Measurements from ENCODE around the gene ATP6AP1. TPM values are rescaled to one million over a fixed set of nuclear protein-coding genes. Genes with fewer than 3 reads are reported as not detected.

Gene ATP6AP1
- total and polyA plus RNA-seq, 10 of the 15 experiments (the other 5 are each of a cell fraction or from before 2014, with no cell fraction given): 4.5 to 56.4 (median 32.0) TPM

GRCh38 chrX:154443479-154443910 is 15.0 kb downstream of the ATP6AP1 start:
- FAIRE-seq (no peak), DNase-seq (ENCODE audit: low read depth, low spot score) (no peak), ATAC-seq (peak; percentile 8; the same call in 1 of the 3 replicates)
- H3K79me2 ChIP-seq (ENCODE audit: control insufficient read depth, insufficient read depth, low read length): peaks cover 13% of the 10 kb centered on the region
- RAD21 ChIA-PET (ENCODE audit: unreplicated experiment): interaction anchor here (1.3 kb wide), 1 partner anchor 33 kb away, joined by 3 read pairs; no protein-coding TSS in a partner anchor
- H3K4me1 ChIP-seq (ENCODE audit: control insufficient read depth, insufficient read depth, low read length): 0 out of 2 replicates have a peak, but pooled peaks cover 3% of the 10 kb centered on the region
- no peaks in the 10 kb centered on the region for H4K20me1 ChIP-seq (ENCODE audit: control insufficient read depth, insufficient read depth)
- POLR2A ChIA-PET: interaction anchor here (0.9 to 1.1 kb wide), 2 partner anchors 42 to 44 kb away, joined by 3 read pairs; no protein-coding TSS in a partner anchor
- H3K4me2 ChIP-seq (ENCODE audit: control insufficient read depth, insufficient read depth): peak overlapping the region; percentile 82
- CTCF ChIA-PET: interaction anchor here (0.8 kb wide), 1 partner anchor 16 kb away, joined by 3 read pairs; no protein-coding TSS in a partner anchor
- H3K4me3 ChIP-seq: peak overlapping the region; percentile 50; the same call in 1 of the 2 replicates
- intact Hi-C loops (cut with micrococcal nuclease; ENCODE audit: unreplicated experiment) (no loop called here), in situ Hi-C loops (cut with MboI) (no loop called here)
- SMC1A ChIA-PET (ENCODE audit: uncharacterized antibody, unreplicated experiment): no interaction called here
- no TSS peak for BruUV-seq (replicated peaks)
- no peak overlapping the region for H3K27ac ChIP-seq (ENCODE audit: control insufficient read depth, insufficient read depth)
- WGBS (ENCODE audit: insufficient coverage, insufficient replicate concordance, low lambda C conversion rate, missing lambda C conversion rate): 41% methylated on average over 10 of the region's 10 CpGs
- H3K27me3 ChIP-seq (replicated peaks in 1 of 2; ENCODE audit: control insufficient read depth in 2 of 2, insufficient read depth in 2 of 2, low read length in 1 of 2): no peaks in the 10 kb centered on the region
- 0 out of 2 replicates have a peak overlapping the region, but pooled peaks have one; percentile 4 for H2AFZ ChIP-seq (ENCODE audit: control insufficient read depth, low read depth, low read length)
- H3K9ac ChIP-seq (ENCODE audit: control insufficient read depth, insufficient read depth, low read length): no peak overlapping the region
- H3K9me3 ChIP-seq (replicated peaks; ENCODE audit: control insufficient read depth, insufficient read depth, low read length): no peaks in the 10 kb centered on the region
- TF ChIP-seq ZNF592 (IDR thresholded peaks at IDR 0.05): no peak
- TF ChIP-seq CREM (IDR thresholded peaks at IDR 0.05; ENCODE audit: low read depth): no peak
- TF ChIP-seq MTA3 (IDR thresholded peaks at IDR 0.05; ENCODE audit: borderline replicate concordance, low read length): no peak
- no peak for TF ChIP-seq RB1 (IDR thresholded peaks at IDR 0.05; ENCODE audit: borderline replicate concordance)
- TF ChIP-seq MXI1 (IDR thresholded peaks at IDR 0.05; ENCODE audit: low read depth, low read length): no peak
- no peak for TF ChIP-seq ETV6 (conservative IDR thresholded peaks at IDR 0.05 in 1 of 2, IDR thresholded peaks at IDR 0.05 in 1 of 2; ENCODE audit: borderline replicate concordance in 1 of 2, low read depth in 1 of 2)
- no peak for TF ChIP-seq DPF2 (IDR thresholded peaks at IDR 0.05)
- no peak for TF ChIP-seq MLLT1 (IDR thresholded peaks at IDR 0.05)
- TF ChIP-seq KLF5 (IDR thresholded peaks at IDR 0.05; ENCODE audit: partially characterized antibody): no peak
- peaks cover 0 to 5% of the 10 kb centered on the region in 2 experiments; a peak in 1 of 4 replicates for H3K36me3 ChIP-seq (ENCODE audit: control insufficient read depth in 2 of 2, insufficient read depth in 2 of 2, low read length in 1 of 2)

Measured in GM12878 (cell line).